HUES6 (cell line): ENCODE results near the gene RBP7.
"Not testable (repeated sequence)": the region's sequence is repeated elsewhere in the genome, so short reads cannot be mapped to it uniquely, and the experiment has no call there.

Source experiments
- H3K27ac ChIP-seq: 2 replicates; pipeline ENCODE4 v1.7.0; 2013; ENCODE audit warnings: low read depth, mild to moderate bottlenecking, low read length, inconsistent platforms
- H3K27me3 ChIP-seq: 2 replicates; pipeline ENCODE4 v1.6.1; 2013; ENCODE audit warnings: low read length; ENCODE audit not compliant: control insufficient read depth, insufficient read depth
- H3K36me3 ChIP-seq: 2 replicates; pipeline ENCODE4 v1.6.1; 2013; ENCODE audit warnings: low read length; ENCODE audit not compliant: control insufficient read depth, insufficient read depth
- H3K4me1 ChIP-seq: 2 replicates; pipeline ENCODE4 v1.6.1; 2013; ENCODE audit warnings: low read length; ENCODE audit not compliant: control insufficient read depth, insufficient read depth
- H3K4me3 ChIP-seq: 2 replicates; pipeline ENCODE4 v1.5.1; 2013; ENCODE audit warnings: low read depth, low read length
- H3K9ac ChIP-seq: one replicate; pipeline ENCODE4 v1.6.1; 2013; ENCODE audit warnings: mild to moderate bottlenecking, low read length
- H3K9me3 ChIP-seq: 2 replicates; pipeline ENCODE4 v1.6.1; 2013; ENCODE audit warnings: low read depth, low read length; ENCODE audit not compliant: control insufficient read depth, insufficient read depth

The RBP7 gene

GRCh38 chr1:10001016-10001665 is 4.1 kb downstream of the RBP7 start:
- Histone ChIP-seq H3K27me3 (peaks cover 30% of the 10 kb centered on the region), H3K36me3 (no peaks in the 10 kb centered on the region), H3K4me1 (peaks cover 6% of the 10 kb centered on the region; the same call in 1 of the 2 replicates), H3K27ac (no peak overlapping the region), H3K4me3 (no peak overlapping the region), H3K9me3 (peaks cover 4% of the 10 kb centered on the region; the same call in 1 of the 2 replicates), H3K9ac (no peak overlapping the region)

DNA sequence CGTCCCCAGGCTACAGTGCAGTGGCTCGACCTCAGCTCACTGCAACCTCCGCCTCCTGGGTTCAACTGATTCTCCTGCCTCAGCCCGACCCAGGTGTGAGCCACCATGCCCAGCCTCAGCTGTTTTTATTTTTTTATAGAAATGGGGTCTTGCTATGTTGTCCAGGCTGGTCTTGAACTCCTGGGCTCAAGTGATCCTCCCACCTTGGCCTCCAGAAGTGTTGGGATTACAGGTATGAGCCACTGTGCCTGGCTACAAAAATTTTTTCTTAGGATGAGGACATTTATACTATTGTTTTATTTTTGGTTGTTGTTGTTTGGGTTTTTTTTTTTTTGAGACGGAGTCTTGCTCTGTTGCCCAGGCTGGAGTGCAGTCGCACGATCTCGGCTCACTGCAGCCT is 8.2 kb downstream of the RBP7 start:
- H3K27me3 ChIP-seq, H3K9ac ChIP-seq, H3K9me3 ChIP-seq, H3K36me3 ChIP-seq, H3K27ac ChIP-seq, H3K4me1 ChIP-seq, H3K4me3 ChIP-seq: not testable (repeated sequence)

DNA sequence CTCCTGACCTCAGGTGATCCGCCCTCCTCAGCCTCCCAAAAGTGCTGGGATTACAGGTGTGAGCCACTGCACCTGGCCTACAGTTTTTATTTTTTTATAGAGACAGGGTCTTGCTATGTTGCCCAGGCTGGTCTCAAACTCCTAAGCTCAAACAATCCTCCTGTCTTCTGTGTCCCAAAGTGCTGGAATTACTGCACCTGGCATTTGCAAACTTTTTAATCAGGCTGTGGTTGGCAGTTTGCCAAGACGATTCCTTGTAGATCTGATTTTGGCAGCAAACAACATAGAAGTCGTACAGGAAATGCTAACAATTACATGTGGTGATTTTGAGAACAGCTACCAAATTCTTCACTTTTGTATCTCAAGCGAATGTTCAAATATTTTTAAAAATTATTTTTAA is 10.1 kb downstream of the RBP7 start:
- Histone ChIP-seq H3K9ac (no peak overlapping the region), H3K4me3 (no peak overlapping the region), H3K27ac (no peak overlapping the region), H3K27me3 (no peaks in the 10 kb centered on the region), H3K36me3 (no peaks in the 10 kb centered on the region), H3K9me3 (no peaks in the 10 kb centered on the region), H3K4me1 (no peaks in the 10 kb centered on the region)

DNA sequence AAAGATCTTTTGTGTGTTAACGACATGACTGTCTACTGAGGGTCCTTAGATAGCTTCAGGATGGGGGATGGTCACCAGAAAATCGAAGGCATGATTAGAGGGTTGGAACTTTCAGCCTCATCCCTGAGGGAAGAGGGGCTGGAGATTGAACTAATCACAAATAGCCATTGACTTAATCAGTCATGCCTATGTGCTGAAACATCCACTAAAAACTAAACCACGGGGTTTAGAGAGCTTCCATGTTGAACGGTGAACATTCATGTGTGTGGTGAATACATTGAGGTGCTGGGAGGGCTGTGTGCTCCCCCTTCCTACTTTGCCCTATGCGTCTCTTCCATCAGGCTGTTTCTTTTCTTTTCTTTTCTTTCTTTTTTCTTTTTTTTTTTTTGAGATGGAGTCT is 17.0 kb downstream of the RBP7 start:
- no peak overlapping the region for H3K4me3 ChIP-seq
- no peak overlapping the region for H3K9ac ChIP-seq
- no peaks in the 10 kb centered on the region for H3K4me1 ChIP-seq
- H3K27ac ChIP-seq = no peak overlapping the region
- H3K9me3 ChIP-seq = no peaks in the 10 kb centered on the region
- H3K27me3 ChIP-seq = no peaks in the 10 kb centered on the region
- no peaks in the 10 kb centered on the region for H3K36me3 ChIP-seq

DNA sequence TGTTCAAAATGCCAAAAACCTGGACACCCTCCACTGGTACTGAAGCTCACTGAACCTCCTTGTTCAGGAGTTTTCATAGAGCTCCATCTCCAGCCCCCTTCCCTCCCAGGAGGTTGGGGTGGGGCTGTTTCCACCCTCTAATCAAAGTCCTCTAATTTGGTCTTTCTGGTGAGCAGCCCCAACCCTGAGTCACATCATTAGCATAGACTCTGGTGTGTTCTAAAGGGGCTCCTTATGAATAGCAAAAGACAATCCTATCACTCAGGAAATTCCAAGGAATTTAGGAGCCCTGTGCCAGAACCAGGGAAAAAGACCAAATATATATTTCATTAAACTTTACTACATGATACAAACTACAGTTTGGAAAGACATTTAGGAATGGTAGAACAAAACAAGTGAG is 22.5 kb downstream of the RBP7 start:
- Histone ChIP-seq H3K36me3 (no peaks in the 10 kb centered on the region), H3K4me3 (no peak overlapping the region), H3K9me3 (no peaks in the 10 kb centered on the region), H3K9ac (no peak overlapping the region), H3K4me1 (no peaks in the 10 kb centered on the region), H3K27ac (no peak overlapping the region), H3K27me3 (no peaks in the 10 kb centered on the region)

DNA sequence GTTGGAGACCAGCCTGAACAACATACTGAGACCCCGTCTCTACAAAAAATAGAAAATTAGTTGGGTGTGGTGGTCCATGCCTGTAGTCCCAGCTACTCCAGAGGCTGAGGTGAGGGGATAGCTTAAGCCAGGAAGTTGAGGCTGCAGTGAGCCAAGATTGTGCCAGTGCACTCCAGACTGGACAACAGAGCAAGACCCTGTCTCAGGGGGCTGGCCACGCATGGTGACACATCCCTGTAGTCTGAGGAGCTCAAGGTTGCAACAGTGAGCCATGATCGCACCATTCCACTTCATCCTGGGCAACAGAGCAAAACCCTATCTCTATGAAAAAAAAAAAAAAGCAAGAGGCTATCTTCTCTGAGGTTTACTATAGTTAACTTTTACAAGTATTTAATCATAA is 23.1 kb downstream of the RBP7 start:
- Histone ChIP-seq H3K9ac (no peak overlapping the region), H3K27ac (no peak overlapping the region)

GRCh38 chr1:10020678-10021077 is 23.6 kb downstream of the RBP7 start:
- H3K27ac ChIP-seq, H3K36me3 ChIP-seq, H3K9ac ChIP-seq, H3K27me3 ChIP-seq, H3K4me3 ChIP-seq, H3K9me3 ChIP-seq, H3K4me1 ChIP-seq: not testable (repeated sequence)

More for the DNA sequence above, 23.1 kb downstream of the RBP7 start:
- Histone ChIP-seq H3K4me3 (no peak overlapping the region), H3K9me3 (no peaks in the 10 kb centered on the region), H3K4me1 (no peaks in the 10 kb centered on the region), H3K36me3 (no peaks in the 10 kb centered on the region), H3K27me3 (no peaks in the 10 kb centered on the region)

DNA sequence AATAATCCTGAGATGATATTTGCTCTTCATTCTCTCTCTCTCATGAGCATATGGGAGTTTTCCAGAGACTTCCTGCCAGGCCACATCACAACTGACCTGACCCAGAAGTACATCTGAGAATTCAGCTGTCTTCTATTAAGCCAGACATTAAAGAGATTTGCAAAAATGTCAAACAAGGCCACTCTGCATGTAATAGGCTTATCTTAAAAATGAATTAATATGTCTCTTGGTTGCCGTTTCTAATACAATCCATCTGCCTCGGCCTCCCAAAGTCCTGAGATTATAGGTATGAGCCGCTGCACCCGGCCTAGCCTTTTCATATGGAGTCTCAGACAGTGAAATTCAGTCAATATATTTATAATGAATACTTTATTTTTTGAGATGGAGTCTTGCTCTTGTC is 25.0 kb downstream of the RBP7 start:
- not testable (repeated sequence) for H3K4me3 ChIP-seq, H3K27ac ChIP-seq, H3K27me3 ChIP-seq, H3K9ac ChIP-seq, H3K36me3 ChIP-seq, H3K4me1 ChIP-seq, H3K9me3 ChIP-seq

DNA sequence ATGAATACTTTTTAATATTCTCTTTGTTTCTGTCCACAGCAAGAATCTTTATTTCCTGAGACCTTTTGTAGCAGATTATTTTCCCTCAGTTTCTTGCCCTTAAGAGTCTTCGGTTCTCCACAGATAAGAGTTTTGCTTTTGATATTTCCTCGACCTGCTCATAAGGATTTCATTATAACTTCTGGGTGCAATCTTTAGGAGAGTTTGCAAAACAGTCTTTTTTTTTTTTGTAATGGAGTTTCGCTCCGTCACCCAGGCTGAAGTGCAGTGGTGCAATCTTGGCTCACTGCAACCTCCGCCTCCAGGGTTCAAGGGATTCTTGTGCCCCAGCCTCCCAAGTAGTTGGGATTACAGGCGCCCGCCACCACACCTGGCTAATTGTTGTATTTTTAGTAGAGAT is 25.6 kb downstream of the RBP7 start:
- Histone ChIP-seq H3K4me3 (no peak overlapping the region), H3K9me3 (no peaks in the 10 kb centered on the region; the same call in 1 of the 2 replicates), H3K36me3 (no peaks in the 10 kb centered on the region), H3K9ac (no peak overlapping the region), H3K4me1 (no peaks in the 10 kb centered on the region), H3K27me3 (no peaks in the 10 kb centered on the region), H3K27ac (no peak overlapping the region)

DNA sequence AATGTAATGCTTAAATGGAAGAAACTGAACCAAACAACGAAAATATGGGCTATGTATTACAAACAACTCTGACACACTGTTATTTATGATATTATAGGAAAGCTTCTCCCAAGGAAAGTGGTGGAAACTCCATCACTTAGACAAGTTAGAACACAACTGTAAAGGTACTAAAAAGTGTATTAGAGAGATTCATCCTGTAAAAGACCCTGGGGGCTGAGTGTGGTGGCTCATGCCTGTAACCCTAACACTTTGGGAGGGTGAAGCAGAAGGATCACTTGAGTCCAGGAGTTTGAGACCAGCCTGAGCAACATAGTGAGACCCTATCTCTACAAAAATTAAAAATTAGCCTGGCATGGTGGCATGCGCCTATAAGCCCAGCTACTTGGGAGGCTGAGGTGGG is 28.3 kb downstream of the RBP7 start:
- Histone ChIP-seq H3K4me3 (no peak overlapping the region), H3K4me1 (no peaks in the 10 kb centered on the region), H3K9me3 (no peaks in the 10 kb centered on the region; the same call in 1 of the 2 replicates), H3K27me3 (no peaks in the 10 kb centered on the region), H3K36me3 (no peaks in the 10 kb centered on the region), H3K27ac (no peak overlapping the region), H3K9ac (no peak overlapping the region)

GRCh38 chr1:10027027-10027426 is 30.0 kb downstream of the RBP7 start:
- H3K9ac ChIP-seq = no peak overlapping the region

More at GRCh38 chr1:10027027-10027426, 30.0 kb downstream of the RBP7 start:
- Histone ChIP-seq H3K27ac (no peak overlapping the region), H3K4me1 (no peaks in the 10 kb centered on the region), H3K36me3 (no peaks in the 10 kb centered on the region), H3K4me3 (no peak overlapping the region), H3K27me3 (no peaks in the 10 kb centered on the region), H3K9me3 (no peaks in the 10 kb centered on the region; the same call in 1 of the 2 replicates)
